Endothelial cell of umbilical vein (primary cell): ENCODE measurements around the gene CLBA1. TPM values are rescaled to one million over a fixed set of nuclear protein-coding genes. Genes with fewer than 3 reads are reported as not detected.

Experiments used
- BruUV-seq: library from RNA; stranded (reverse); fragments of 400-500 nt; replicated peaks from 2 replicates; lab custom pipeline; 2021; lab: Mats Ljungman, UMichigan
- CTCF ChIA-PET: fragments of 300-600, 350-600 bp; sonication (Branson Sonifier 250); formaldehyde crosslinking; loops from one replicate; lab custom pipeline; 2021; ENCODE audit warnings: antibody characterized with exemption, inconsistent platforms; lab: Charles Lee
- POLR2A ChIA-PET: fragments of 300-600, 350-600 bp; sonication (Branson Sonifier 250); formaldehyde crosslinking; loops from one replicate; lab custom pipeline; 2021; ENCODE audit warnings: antibody characterized with exemption, inconsistent platforms; lab: Charles Lee
- DNase-seq: peaks from one replicate; pipeline ENCODE4 v3.0.0-alpha.2; 2011; ENCODE audit warnings: low read depth, low spot score
- FAIRE-seq: peaks from 2 replicates; lab custom pipeline; 2011; peaks lifted over from hg19 to GRCh38; lab: Jason Lieb, UNC
- H2AFZ ChIP-seq: 2 replicates; pipeline ENCODE4 v1.6.0; 2012; ENCODE audit warnings: low read depth, low read length, control low read depth, inconsistent platforms
- H3K27ac ChIP-seq: 2 replicates; pipeline ENCODE4 v1.5.1; 2011; ENCODE audit warnings: low read depth, mild to moderate bottlenecking, control low read depth, low read length, moderate library complexity; ENCODE audit not compliant: insufficient read depth
- H3K27me3 ChIP-seq, 2 experiments: 2 replicates each; pipeline versions ENCODE4 v1.6.0 to v1.6.1; 2011; ENCODE audit warnings: low read length in 2 of 2, mixed read lengths in 1 of 2; ENCODE audit not compliant: control insufficient read depth in 2 of 2, insufficient read depth in 2 of 2
- H3K36me3 ChIP-seq, 2 experiments: 2 replicates in 1 of 2; 3 replicates in 1 of 2; pipeline ENCODE4 v1.5.1; 2011; ENCODE audit warnings: low read length in 2 of 2, mild to moderate bottlenecking in 1 of 2, moderate library complexity in 1 of 2; ENCODE audit not compliant: control insufficient read depth in 2 of 2, insufficient read depth in 2 of 2; ENCODE audit errors: extremely low read depth in 1 of 2
- H3K4me1 ChIP-seq: 3 replicates; pipeline ENCODE4 v1.5.1; 2011; ENCODE audit warnings: mild to moderate bottlenecking, low read length; ENCODE audit not compliant: control insufficient read depth, insufficient read depth; ENCODE audit errors: extremely low read depth
- H3K4me2 ChIP-seq: 2 replicates; pipeline ENCODE4 v1.6.1; 2011; ENCODE audit warnings: low read length, control low read depth, mixed read lengths; ENCODE audit not compliant: insufficient read depth
- H3K4me3 ChIP-seq, 3 experiments: fragments of 200-600 bp in 1 of 3; sonication (generic), shearing (Covaris generic) in 1 of 3; replicated peaks in 1 of 3; 2 replicates each; pipeline ENCODE4 v1.5.1; 2011 to 2016; ENCODE audit warnings: control low read depth in 3 of 3, low read length in 3 of 3, mild to moderate bottlenecking in 2 of 3, inconsistent platforms in 1 of 3, low read depth in 1 of 3, moderate library complexity in 1 of 3; ENCODE audit not compliant: insufficient read depth in 1 of 3
- H3K79me2 ChIP-seq: 2 replicates; pipeline ENCODE4 v1.6.0; 2012; ENCODE audit warnings: low read length, inconsistent platforms; ENCODE audit not compliant: control insufficient read depth, insufficient read depth
- H3K9ac ChIP-seq: replicated peaks from 2 replicates; pipeline ENCODE3; 2011; ENCODE audit warnings: low read length, control low read depth; ENCODE audit not compliant: insufficient read depth; ENCODE audit errors: extremely low read depth
- H3K9me1 ChIP-seq: replicated peaks from 3 replicates; pipeline ENCODE4 v1.6.0; 2011; ENCODE audit warnings: mild to moderate bottlenecking, low read length; ENCODE audit not compliant: control insufficient read depth, insufficient read depth; ENCODE audit errors: extremely low read depth
- H3K9me3 ChIP-seq: replicated peaks from 2 replicates; pipeline ENCODE4 v1.5.1; 2012; ENCODE audit warnings: low read length, inconsistent platforms; ENCODE audit not compliant: control insufficient read depth, insufficient read depth
- H4K20me1 ChIP-seq: replicated peaks from 2 replicates; pipeline ENCODE3; 2011; ENCODE audit warnings: mild to moderate bottlenecking, low read length; ENCODE audit not compliant: control insufficient read depth, insufficient read depth; ENCODE audit errors: extremely low read depth
- EZH2 ChIP-seq: IDR thresholded peaks from 2 replicates; pipeline ENCODE4 v1.6.1; 2012; ENCODE audit warnings: borderline replicate concordance, low read depth, mild to moderate bottlenecking, moderate library complexity, low read length, inconsistent platforms; ENCODE audit not compliant: severe bottlenecking
- FOS ChIP-seq: IDR thresholded peaks from 2 replicates; pipeline ENCODE4 v1.6.1; 2011; ENCODE audit warnings: mild to moderate bottlenecking, low read length, moderate library complexity, borderline replicate concordance; ENCODE audit not compliant: insufficient read depth
- GATA2 ChIP-seq: IDR thresholded peaks from 2 replicates; pipeline ENCODE4 v1.7.0; 2011; ENCODE audit warnings: low read depth, mild to moderate bottlenecking, moderate library complexity, mixed read lengths, low read length; ENCODE audit not compliant: insufficient read length, insufficient read depth
- JUN ChIP-seq: IDR thresholded peaks from 2 replicates; pipeline ENCODE4 v1.6.1; 2011; ENCODE audit warnings: borderline replicate concordance, low read depth; ENCODE audit not compliant: insufficient read length, insufficient read depth
- MYC ChIP-seq: IDR thresholded peaks from one replicate; pipeline ENCODE4 v1.6.1; 2011; ENCODE audit warnings: mild to moderate bottlenecking, low read depth, low read length
- POLR2A ChIP-seq: IDR thresholded peaks from 2 replicates; pipeline ENCODE4 v1.6.1; 2012; ENCODE audit warnings: low read depth, mild to moderate bottlenecking, control low read depth, low read length
- POLR2AphosphoS5 ChIP-seq: IDR thresholded peaks from 2 replicates; pipeline ENCODE4 v1.6.1; 2012; ENCODE audit warnings: low read depth, mild to moderate bottlenecking, control low read depth, low read length, moderate library complexity; ENCODE audit not compliant: insufficient read depth
- dilution Hi-C: fragments of 300-500 bp; cut with MboI; formaldehyde crosslinking; loops from one replicate; pipeline ENCODE4 v1.15.0; 2019; ENCODE audit warnings: low sequenced_read_pairs; ENCODE audit not compliant: extremely low pct_ligation_motif_present
- intact Hi-C: fragments of 100-400 bp; cut with micrococcal nuclease; formaldehyde crosslinking; loops from one replicate; pipeline ENCODE4 v1.10.0; 2022
- polyA plus RNA-seq, 4 experiments: library from polyadenylated mRNA; depleted of rRNA in 3 of 4; stranded (reverse) in 3 of 4; unstranded in 1 of 4; fragments of >200 nt; gene quantifications; 2 replicates each; pipeline versions ENCODE4 v1.2.1 to v1.2.3, GENCODE V29; 2011 to 2012; ENCODE audit warnings: missing spikeins in 1 of 4
- total RNA-seq: library from RNA; stranded (reverse); gene quantifications from 2 replicates; pipeline ENCODE4 v1.2.3, GENCODE V29; 2021
- TF ChIP-seq, protein P1 (sequence below): IDR thresholded peaks from 2 replicates; pipeline ENCODE4 v1.6.1; 2011; ENCODE audit not compliant: insufficient read depth, insufficient read length
- TF ChIP-seq, protein P2 (sequence below), 2 donors: IDR thresholded peaks; 1 replicate in 1 of 2; 2 replicates in 1 of 2; pipeline ENCODE4 v1.5.1; 2011; ENCODE audit warnings: low read length in 2 of 2, mild to moderate bottlenecking in 2 of 2, moderate library complexity in 2 of 2, control low read depth in 1 of 2, inconsistent platforms in 1 of 2, low read depth in 1 of 2; ENCODE audit not compliant: insufficient read depth in 1 of 2; ENCODE audit errors: extremely low read depth in 1 of 2

CLBA1 gene
- total and polyA plus RNA-seq, 2 donors (not counting 3 experiments of a cell fraction or from before 2014, with no cell fraction given), result 5.2 to 5.3 TPM

- Histone ChIP-seq H2AFZ (peak overlapping the region; percentile 62), H3K79me2 (peaks cover 41% of the 10 kb centered on the region), H3K36me3 (no peaks in the 10 kb centered on the region), H3K9me1 (no peaks in the 10 kb centered on the region), H3K27me3 (no peaks in the 10 kb centered on the region), H3K4me2 (peak overlapping the region; percentile 96), H4K20me1 (no peaks in the 10 kb centered on the region), H3K4me3 (peak overlapping the region; percentile 50 to 85 (median 57)), H3K4me1 (peaks cover 54% of the 10 kb centered on the region), H3K27ac (peak overlapping the region; percentile 80), H3K9me3 (peaks cover 2% of the 10 kb centered on the region), H3K9ac (peak overlapping the region; percentile 81)
- TF ChIP-seq GATA2 (no peak), EZH2 (no peak), JUN (no peak), FOS (no peak), MYC (no peak), POLR2AphosphoS5 (no peak), POLR2A (no peak)
- TF ChIP-seq, protein P1, sequence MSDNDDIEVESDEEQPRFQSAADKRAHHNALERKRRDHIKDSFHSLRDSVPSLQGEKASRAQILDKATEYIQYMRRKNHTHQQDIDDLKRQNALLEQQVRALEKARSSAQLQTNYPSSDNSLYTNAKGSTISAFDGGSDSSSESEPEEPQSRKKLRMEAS, result no peak
- TF ChIP-seq, protein P2, sequence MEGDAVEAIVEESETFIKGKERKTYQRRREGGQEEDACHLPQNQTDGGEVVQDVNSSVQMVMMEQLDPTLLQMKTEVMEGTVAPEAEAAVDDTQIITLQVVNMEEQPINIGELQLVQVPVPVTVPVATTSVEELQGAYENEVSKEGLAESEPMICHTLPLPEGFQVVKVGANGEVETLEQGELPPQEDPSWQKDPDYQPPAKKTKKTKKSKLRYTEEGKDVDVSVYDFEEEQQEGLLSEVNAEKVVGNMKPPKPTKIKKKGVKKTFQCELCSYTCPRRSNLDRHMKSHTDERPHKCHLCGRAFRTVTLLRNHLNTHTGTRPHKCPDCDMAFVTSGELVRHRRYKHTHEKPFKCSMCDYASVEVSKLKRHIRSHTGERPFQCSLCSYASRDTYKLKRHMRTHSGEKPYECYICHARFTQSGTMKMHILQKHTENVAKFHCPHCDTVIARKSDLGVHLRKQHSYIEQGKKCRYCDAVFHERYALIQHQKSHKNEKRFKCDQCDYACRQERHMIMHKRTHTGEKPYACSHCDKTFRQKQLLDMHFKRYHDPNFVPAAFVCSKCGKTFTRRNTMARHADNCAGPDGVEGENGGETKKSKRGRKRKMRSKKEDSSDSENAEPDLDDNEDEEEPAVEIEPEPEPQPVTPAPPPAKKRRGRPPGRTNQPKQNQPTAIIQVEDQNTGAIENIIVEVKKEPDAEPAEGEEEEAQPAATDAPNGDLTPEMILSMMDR (IDR thresholded peaks at IDR 0.05; ENCODE audit: extremely low read depth in 1 of 2, insufficient read depth in 1 of 2, low read depth in 1 of 2, low read length in 2 of 2), result no peak
- dilution Hi-C loops (no loop called here), intact Hi-C loops (loop anchor here (1.0 to 2.0 kb wide), 4 partner anchors 36 to 88 kb away; partner anchors contain the start of gene CLBA1)
- ChIA-PET POLR2A (interaction anchor here (0.7 to 1.0 kb wide), 2 partner anchors 10 to 203 kb away, joined by 5 read pairs; no protein-coding TSS in a partner anchor), CTCF (interaction anchor here (0.7 to 3.2 kb wide), 3 partner anchors 24 to 46 kb away, joined by 3 to 34 read pairs (median 4); no protein-coding TSS in a partner anchor)
- FAIRE-seq (no peak), DNase-seq (no peak)
- BruUV-seq, result TSS peak; percentile 42
These were observed 36.2 kb downstream of the CLBA1 start for GRCh38 chr14:105021656-105022275.
